CD4-positive, alpha-beta memory T cell (primary cell): ENCODE measurements around the gene CHTF18. TPM values are rescaled to one million over a fixed set of nuclear protein-coding genes. Genes with fewer than 3 reads are reported as not detected.

Experiments used
- CTCF ChIA-PET: fragments of 350-600 bp; sonication (Branson Sonifier 250); formaldehyde crosslinking; loops from one replicate; lab custom pipeline; 2021; ENCODE audit warnings: inconsistent platforms; ENCODE audit not compliant: partially characterized antibody; lab: Charles Lee
- POLR2A ChIA-PET: fragments of 350-600 bp; sonication (Branson Sonifier 250); formaldehyde crosslinking; loops from one replicate; lab custom pipeline; 2021; ENCODE audit not compliant: partially characterized antibody; lab: Charles Lee
- DNase-seq, 5 donors: peaks; one replicate each; pipeline versions ENCODE4 v3.0.0 to v3.0.0-alpha.2; 2020 to 2022; ENCODE audit warnings: mixed read lengths in 1 of 5
- H3K27ac ChIP-seq: one replicate; pipeline ENCODE4 v1.7.0; 2013; ENCODE audit warnings: low read depth, low read length
- H3K27me3 ChIP-seq: 2 replicates; pipeline ENCODE4 v1.7.0; 2013; ENCODE audit warnings: mild to moderate bottlenecking, low read length, moderate library complexity; ENCODE audit not compliant: insufficient read depth
- H3K36me3 ChIP-seq: 2 replicates; pipeline ENCODE4 v1.7.0; 2013; ENCODE audit warnings: mild to moderate bottlenecking, low read length, moderate library complexity; ENCODE audit not compliant: insufficient read depth
- H3K4me1 ChIP-seq: 2 replicates; pipeline ENCODE4 v1.7.0; 2013; ENCODE audit warnings: mild to moderate bottlenecking, low read length, moderate library complexity; ENCODE audit not compliant: insufficient read depth
- H3K4me3 ChIP-seq, 2 donors: one replicate each; pipeline ENCODE4 v1.7.0; 2013; ENCODE audit warnings: low read length in 2 of 2, mild to moderate bottlenecking in 1 of 2
- H3K9me3 ChIP-seq, 2 donors: one replicate each; pipeline ENCODE4 v1.7.0; 2013; ENCODE audit warnings: low read length in 2 of 2, control low read depth in 1 of 2; ENCODE audit not compliant: control insufficient read depth in 1 of 2
- H3K27ac Mint-ChIP-seq, 7 donors: one replicate each; pipeline ENCODE4 v1.8.0; 2020 to 2021; ENCODE audit warnings: mixed read lengths in 7 of 7, mild to moderate bottlenecking in 6 of 7, inconsistent platforms in 3 of 7, moderate library complexity in 3 of 7
- H3K27me3 Mint-ChIP-seq, 2 donors: one replicate each; pipeline ENCODE4 v1.8.0; 2020 to 2021; ENCODE audit warnings: mixed read lengths in 2 of 2
- H3K36me3 Mint-ChIP-seq, 2 donors: one replicate each; pipeline ENCODE4 v1.8.0; 2020 to 2021; ENCODE audit warnings: mixed read lengths in 2 of 2, inconsistent platforms in 1 of 2, mild to moderate bottlenecking in 1 of 2
- H3K4me1 Mint-ChIP-seq, 4 donors: one replicate each; pipeline ENCODE4 v1.8.0; 2020 to 2021; ENCODE audit warnings: mixed read lengths in 4 of 4, mild to moderate bottlenecking in 1 of 4
- H3K4me3 Mint-ChIP-seq, 8 donors: one replicate each; pipeline ENCODE4 v1.8.0; 2020 to 2021; ENCODE audit warnings: mixed read lengths in 8 of 8, mild to moderate bottlenecking in 7 of 8, moderate library complexity in 6 of 8, inconsistent platforms in 3 of 8
- H3K9me3 Mint-ChIP-seq, 8 donors: one replicate each; pipeline ENCODE4 v1.8.0; 2020 to 2021; ENCODE audit warnings: mixed read lengths in 8 of 8, mild to moderate bottlenecking in 5 of 8, inconsistent platforms in 3 of 8, moderate library complexity in 1 of 8
- intact Hi-C: fragments of 100-400 bp; cut with micrococcal nuclease; formaldehyde crosslinking; loops from one replicate; pipeline ENCODE4 v1.15.1; 2023
- polyA plus RNA-seq, 2 donors: library from polyadenylated mRNA; unstranded; fragments of 300-500 nt; fragmentation: Illumina TruSeq; gene quantifications; one replicate each; pipeline ENCODE4 v1.2.3, GENCODE V29; 2021
- total RNA-seq, 2 experiments: library from RNA; stranded (reverse); gene quantifications; one replicate each; pipeline ENCODE4 v1.2.3, GENCODE V29; 2021

The CHTF18 gene
- total and polyA plus RNA-seq, 4 experiments from 2014 or later: 3.0 to 46.9 (median 24.0) TPM

- no peaks in the 10 kb centered on the region for H3K9me3 Mint-ChIP-seq
- DNase-seq: no peak
- ChIA-PET POLR2A (no interaction called here), CTCF (no interaction called here)
- no peak overlapping the region for H3K27ac Mint-ChIP-seq
- Histone ChIP-seq H3K4me3 (no peak overlapping the region), H3K27me3 (peaks cover 4% of the 10 kb centered on the region), H3K9me3 (no peaks in the 10 kb centered on the region), H3K4me1 (no peaks in the 10 kb centered on the region), H3K36me3 (no peaks in the 10 kb centered on the region), H3K27ac (no peak overlapping the region)
- intact Hi-C loops: no loop called here
- peaks cover 0 to 6% of the 10 kb centered on the region in 2 donors for H3K27me3 Mint-ChIP-seq
- H3K36me3 Mint-ChIP-seq: no peaks in the 10 kb centered on the region
- H3K4me3 Mint-ChIP-seq: no peak overlapping the region
- no peaks in the 10 kb centered on the region for H3K4me1 Mint-ChIP-seq
These were observed 10.9 kb downstream of the CHTF18 start for GRCh38 chr16:799111-799947.

DNA sequence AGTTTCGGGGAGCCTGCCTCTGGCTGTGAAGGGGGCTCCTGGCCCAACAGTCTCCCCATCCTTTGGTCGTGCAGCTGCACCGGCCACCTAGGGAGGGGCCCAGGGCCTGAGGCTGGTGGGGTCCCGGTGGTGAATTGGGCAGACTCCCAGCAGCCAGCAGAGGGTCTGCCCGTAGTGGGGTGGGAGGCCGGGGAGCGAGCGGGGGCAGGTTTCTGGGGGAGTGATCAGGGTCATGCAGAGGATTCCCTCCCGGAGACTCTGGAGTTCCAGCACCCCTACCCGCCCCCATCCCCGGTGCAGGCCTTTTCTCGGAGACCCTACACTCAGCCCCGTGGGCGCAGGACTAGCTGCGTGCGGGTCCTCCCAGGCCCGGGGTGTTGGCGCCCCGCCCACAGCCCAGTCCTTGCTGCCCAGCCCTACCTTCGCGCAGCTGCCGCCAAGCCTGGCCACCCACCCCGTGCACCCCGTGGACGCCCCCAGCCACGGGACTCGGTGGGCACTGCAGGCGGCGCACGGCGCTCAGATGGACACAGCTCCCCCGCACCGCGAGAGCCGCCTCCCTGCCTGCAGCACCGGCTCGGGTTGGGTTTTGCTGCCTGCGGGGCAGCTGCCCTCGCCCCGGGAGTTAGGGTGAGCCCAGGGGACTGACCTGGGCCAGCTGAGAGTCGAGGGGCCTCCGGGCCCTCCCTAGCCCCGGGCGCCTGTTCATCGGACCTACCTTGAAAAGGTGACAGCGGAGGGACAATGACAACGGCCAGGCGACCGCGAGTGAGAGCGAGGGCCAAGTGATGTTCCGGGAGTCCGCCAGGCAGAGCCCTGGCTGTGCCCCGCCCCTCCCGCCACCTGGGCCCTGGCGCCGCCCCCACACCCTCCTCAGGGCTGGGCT is 11.8 kb downstream of the CHTF18 start, which contains the start of gene GNG13:
Gene GNG13, minus strand, starts transcription at position 787 of the 886 bp plus-strand sequence. CDS start 1,657 bp downstream, outside the sequence.
- no peaks in the 10 kb centered on the region for H3K36me3 Mint-ChIP-seq

GRCh38 chr16:800834-801511 is 12.6 kb downstream of the CHTF18 start:
- Histone ChIP-seq H3K27ac (no peak overlapping the region), H3K9me3 (no peaks in the 10 kb centered on the region), H3K36me3 (no peaks in the 10 kb centered on the region), H3K4me1 (no peaks in the 10 kb centered on the region), H3K27me3 (peaks cover 4% of the 10 kb centered on the region), H3K4me3 (no peak overlapping the region)
- DNase-seq: no peak
- Mint-ChIP-seq H3K27me3 (peaks cover 0 to 6% of the 10 kb centered on the region in 2 donors), H3K4me3 (no peak overlapping the region), H3K36me3 (no peaks in the 10 kb centered on the region), H3K27ac (no peak overlapping the region), H3K4me1 (peaks cover 0 to 2% (median 0%) of the 10 kb centered on the region in 4 donors), H3K9me3 (no peaks in the 10 kb centered on the region)
- POLR2A ChIA-PET: interaction anchor here (1.5 kb wide), 1 partner anchor 13 kb away, joined by 4 read pairs; the partner anchor contains the start of genes CHTF18 and RPUSD1
- CTCF ChIA-PET: no interaction called here
- intact Hi-C loops: no loop called here

More for the DNA sequence above, 11.8 kb downstream of the CHTF18 start, which contains the start of gene GNG13:
- H3K4me3 Mint-ChIP-seq: no peak within 1 kb of the TSS
- Histone ChIP-seq H3K27me3 (peaks cover 4% of the 10 kb centered on the region), H3K36me3 (no peaks in the 10 kb centered on the region), H3K4me3 (no peak within 1 kb of the TSS), H3K9me3 (no peaks in the 10 kb centered on the region), H3K27ac (no peak within 1 kb of the TSS), H3K4me1 (no peaks in the 10 kb centered on the region)
- peaks cover 0 to 6% of the 10 kb centered on the region in 2 donors for H3K27me3 Mint-ChIP-seq
- POLR2A ChIA-PET: no interaction called here
- no peaks in the 10 kb centered on the region for H3K9me3 Mint-ChIP-seq
- H3K4me1 Mint-ChIP-seq: no peaks in the 10 kb centered on the region
- CTCF ChIA-PET: no interaction called here
- no peak within 1 kb of the TSS for H3K27ac Mint-ChIP-seq
- DNase-seq: no peak
- intact Hi-C loops: no loop called here

GRCh38 chr16:801584-802363 is 13.4 kb downstream of the CHTF18 start:
- Mint-ChIP-seq H3K4me1 (peaks cover 0 to 4% (median 0%) of the 10 kb centered on the region in 4 donors), H3K36me3 (no peaks in the 10 kb centered on the region), H3K9me3 (peaks cover 0 to under 1% (median 0%) of the 10 kb centered on the region in 8 donors), H3K27ac (no peak overlapping the region), H3K27me3 (peaks cover 0 to 6% of the 10 kb centered on the region in 2 donors), H3K4me3 (no peak overlapping the region)
- Histone ChIP-seq H3K9me3 (no peaks in the 10 kb centered on the region), H3K27me3 (peaks cover 4% of the 10 kb centered on the region), H3K36me3 (no peaks in the 10 kb centered on the region), H3K4me1 (no peaks in the 10 kb centered on the region), H3K4me3 (no peak overlapping the region), H3K27ac (no peak overlapping the region)
- POLR2A ChIA-PET: interaction anchor here (1.5 kb wide), 1 partner anchor 14 kb away, joined by 4 read pairs; the partner anchor contains the start of genes CHTF18 and RPUSD1
- CTCF ChIA-PET: no interaction called here
- intact Hi-C loops: no loop called here
- no peak for DNase-seq

DNA sequence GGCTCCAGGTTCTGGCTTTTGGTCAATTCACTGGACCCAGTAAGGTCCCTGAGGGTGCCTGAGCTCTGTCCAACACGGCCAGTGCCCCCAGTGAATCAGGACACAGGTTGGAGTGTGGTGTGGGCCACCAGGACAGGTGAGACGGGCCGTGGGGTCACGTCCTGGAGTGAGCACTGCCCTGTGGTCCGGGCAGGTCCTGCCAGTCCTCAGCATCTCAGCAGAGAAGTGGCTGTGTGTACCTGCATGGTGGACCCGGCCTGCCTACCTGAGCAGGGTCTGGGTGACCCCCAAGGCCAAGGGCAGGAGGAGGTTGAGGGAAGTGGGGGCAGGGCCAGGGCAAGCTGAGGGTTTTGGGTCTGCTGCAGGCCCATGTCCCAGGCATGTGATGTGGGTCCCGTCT is 14.0 kb downstream of the CHTF18 start:
- no peak overlapping the region for H3K27ac Mint-ChIP-seq
- POLR2A ChIA-PET: interaction anchor here (1.5 kb wide), 1 partner anchor 14 kb away, joined by 4 read pairs; the partner anchor contains the start of genes CHTF18 and RPUSD1

GRCh38 chr16:802914-803753 is 14.7 kb downstream of the CHTF18 start:
- Mint-ChIP-seq H3K4me1 (peaks cover 2 to 8% (median 5%) of the 10 kb centered on the region in 4 donors), H3K27ac (no peak overlapping the region), H3K27me3 (peaks cover 0 to 6% of the 10 kb centered on the region in 2 donors), H3K9me3 (peaks cover 0 to 5% (median 0%) of the 10 kb centered on the region in 8 donors), H3K4me3 (no peak overlapping the region), H3K36me3 (no peaks in the 10 kb centered on the region)
- H3K9me3 ChIP-seq: no peaks in the 10 kb centered on the region
- no peak overlapping the region for H3K4me3 ChIP-seq
- no peak for DNase-seq
- intact Hi-C loops: no loop called here
- POLR2A ChIA-PET: no interaction called here
- H3K27me3 ChIP-seq: peaks cover 4% of the 10 kb centered on the region
- CTCF ChIA-PET: interaction anchor here (0.9 kb wide), 1 partner anchor 17 kb away, joined by 4 read pairs; no protein-coding TSS in a partner anchor
- no peaks in the 10 kb centered on the region for H3K36me3 ChIP-seq
- H3K4me1 ChIP-seq: peaks cover 3% of the 10 kb centered on the region
- H3K27ac ChIP-seq: no peak overlapping the region

More for the DNA sequence above, 14.0 kb downstream of the CHTF18 start:
- no peak overlapping the region for H3K27ac ChIP-seq
- CTCF ChIA-PET: no interaction called here
- DNase-seq: no peak
- peaks cover 0 to 6% of the 10 kb centered on the region in 2 donors for H3K27me3 Mint-ChIP-seq
- no peaks in the 10 kb centered on the region for H3K36me3 ChIP-seq
- peaks cover 0 to 4% (median 0%) of the 10 kb centered on the region in 4 donors for H3K4me1 Mint-ChIP-seq
- H3K36me3 Mint-ChIP-seq: no peaks in the 10 kb centered on the region
- intact Hi-C loops: no loop called here
- H3K4me3 ChIP-seq: no peak overlapping the region
- no peaks in the 10 kb centered on the region for H3K4me1 ChIP-seq
- peaks cover 0 to 2% (median 0%) of the 10 kb centered on the region in 8 donors for H3K9me3 Mint-ChIP-seq
- H3K9me3 ChIP-seq: no peaks in the 10 kb centered on the region
- H3K4me3 Mint-ChIP-seq: no peak overlapping the region
- H3K27me3 ChIP-seq: peaks cover 4% of the 10 kb centered on the region
